ENCODE results near the gene PER1. TPM values are rescaled to one million over a fixed set of nuclear protein-coding genes. Genes with fewer than 3 reads are reported as not detected.
A peak's percentile ranks its signal among the peaks of the same experiment; 100 is the strongest.

Gene PER1
- total RNA-seq, 1 donor from 2014 or later = 123 TPM

DNA sequence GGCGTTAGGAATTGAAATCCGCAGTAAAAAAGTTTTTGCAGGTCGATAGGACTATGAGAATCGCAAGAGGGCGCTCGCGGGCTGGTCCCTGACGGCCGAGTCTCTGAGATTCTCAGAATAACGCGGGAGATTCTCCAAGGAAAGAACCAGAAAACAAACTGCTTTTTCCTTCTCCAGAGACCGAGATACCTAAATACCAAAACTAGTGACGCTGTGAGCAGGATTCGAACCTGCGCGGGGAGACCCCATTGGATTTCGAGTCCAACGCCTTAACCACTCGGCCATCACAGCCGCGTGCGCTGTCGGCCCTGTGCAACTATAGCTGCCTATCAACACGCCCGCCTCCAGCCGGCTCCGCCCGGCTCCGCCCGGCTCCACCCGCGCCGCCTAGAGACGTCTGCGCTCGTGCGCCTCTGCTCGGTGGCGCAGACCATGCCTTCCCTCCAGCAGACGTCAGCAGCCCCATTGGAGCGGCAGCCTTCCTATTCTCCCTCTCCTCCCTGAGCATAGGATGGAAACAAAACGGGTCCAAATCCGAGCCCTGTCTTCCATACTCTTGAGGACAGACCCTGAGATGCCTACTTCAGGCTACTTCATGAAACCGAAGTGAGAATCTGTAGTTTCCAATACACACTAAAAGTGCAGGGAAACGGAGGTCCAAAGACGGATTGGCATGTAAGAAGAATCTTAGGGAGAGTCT, 13.4 kb downstream of the PER1 start:
- DNase-seq (ENCODE audit: low spot score) = peak; percentile 97

DNA sequence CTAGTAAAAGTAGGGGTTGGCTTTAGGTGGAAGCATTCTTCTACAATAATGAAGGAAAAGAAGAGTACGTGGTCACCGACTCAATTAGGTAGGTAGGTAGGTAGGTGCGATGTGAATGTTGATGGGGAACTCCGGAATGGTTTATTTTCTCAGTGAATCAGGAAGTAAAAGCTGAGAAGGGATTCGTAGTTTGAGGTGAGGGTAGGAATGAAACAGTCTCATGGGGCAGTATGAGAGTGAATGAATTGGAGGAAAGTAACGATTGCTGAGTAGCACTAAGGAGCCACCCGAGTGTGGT, 13.9 kb downstream of the PER1 start:
- no peak for DNase-seq (ENCODE audit: low spot score)

DNA sequence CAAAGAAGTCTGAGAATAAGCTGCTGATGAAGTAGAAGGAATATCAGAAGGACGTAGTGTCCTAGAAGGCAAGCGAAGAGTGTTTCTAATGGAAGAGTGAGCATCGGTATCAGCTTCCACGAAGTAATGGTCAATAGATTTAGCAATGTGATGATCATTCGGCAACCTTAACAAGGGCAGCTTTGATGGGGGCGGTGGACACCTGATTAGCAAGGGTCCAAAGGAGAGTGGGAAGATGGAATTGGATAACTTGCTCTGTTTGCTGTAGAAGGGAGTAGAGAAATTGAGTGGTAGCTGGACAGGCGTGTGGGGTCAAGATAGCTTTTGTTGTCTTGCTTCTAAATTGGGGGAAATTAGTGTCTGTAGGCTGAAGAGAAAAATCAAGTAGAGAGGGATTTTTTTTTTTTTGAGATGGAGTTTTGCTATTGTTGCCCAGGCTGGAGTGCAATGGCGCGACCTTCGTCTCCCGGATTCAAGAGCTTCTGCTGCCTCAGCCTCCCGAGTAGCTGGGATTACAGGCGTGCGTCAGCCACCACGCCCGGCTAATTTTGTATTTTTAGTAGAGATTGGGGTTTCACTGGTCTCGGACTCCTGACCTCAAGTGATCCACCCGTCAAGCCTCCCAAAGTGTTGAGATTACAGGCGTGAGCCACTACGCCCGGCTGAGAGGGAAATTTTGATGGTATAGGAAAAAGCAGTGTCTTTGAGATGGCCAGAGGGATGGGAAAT, 14.4 kb downstream of the PER1 start:
- no peak for DNase-seq (ENCODE audit: low spot score)

DNA sequence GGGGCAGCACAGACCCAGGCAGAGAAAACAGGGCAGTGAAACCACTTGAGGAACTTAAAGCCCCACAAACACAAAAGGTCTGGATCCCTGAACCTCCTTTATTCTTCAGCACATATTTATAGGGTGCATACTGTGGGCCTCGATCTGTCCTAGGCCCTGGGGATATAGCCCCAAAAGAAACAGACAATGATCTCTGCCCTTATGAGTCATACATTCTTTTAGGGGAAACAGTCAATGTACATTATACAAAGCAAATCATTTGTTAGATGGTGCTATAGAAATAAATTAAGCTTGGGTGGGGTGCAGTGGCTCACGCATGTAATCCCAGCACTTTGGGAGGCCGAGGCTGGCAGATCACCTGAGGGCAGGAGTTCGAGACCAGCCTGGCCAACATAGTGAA, 18.3 kb downstream of the PER1 start:
- DNase-seq (ENCODE audit: low spot score) = no peak

DNA sequence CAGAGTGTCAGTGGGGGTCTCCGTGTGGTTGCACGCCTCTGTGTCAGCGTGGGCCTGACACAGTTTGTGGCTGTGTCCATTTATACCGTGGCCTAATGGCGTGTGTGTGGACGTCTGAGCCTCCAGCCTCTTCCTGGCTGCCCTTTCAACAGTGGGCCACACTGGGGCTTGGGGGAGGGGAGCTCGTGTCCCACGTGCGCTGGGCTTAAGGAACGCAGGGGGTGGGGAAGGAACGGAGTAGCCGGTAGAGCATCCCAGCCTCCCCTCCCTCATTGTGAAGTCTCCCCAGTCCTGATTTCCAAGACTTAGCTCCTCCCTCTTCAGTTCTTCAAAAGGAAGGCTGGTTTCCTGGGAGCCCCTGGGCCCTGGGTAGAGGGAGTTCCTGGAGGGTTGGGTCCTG, 18.8 kb downstream of the PER1 start:
- no peak for DNase-seq (ENCODE audit: low spot score)

DNA sequence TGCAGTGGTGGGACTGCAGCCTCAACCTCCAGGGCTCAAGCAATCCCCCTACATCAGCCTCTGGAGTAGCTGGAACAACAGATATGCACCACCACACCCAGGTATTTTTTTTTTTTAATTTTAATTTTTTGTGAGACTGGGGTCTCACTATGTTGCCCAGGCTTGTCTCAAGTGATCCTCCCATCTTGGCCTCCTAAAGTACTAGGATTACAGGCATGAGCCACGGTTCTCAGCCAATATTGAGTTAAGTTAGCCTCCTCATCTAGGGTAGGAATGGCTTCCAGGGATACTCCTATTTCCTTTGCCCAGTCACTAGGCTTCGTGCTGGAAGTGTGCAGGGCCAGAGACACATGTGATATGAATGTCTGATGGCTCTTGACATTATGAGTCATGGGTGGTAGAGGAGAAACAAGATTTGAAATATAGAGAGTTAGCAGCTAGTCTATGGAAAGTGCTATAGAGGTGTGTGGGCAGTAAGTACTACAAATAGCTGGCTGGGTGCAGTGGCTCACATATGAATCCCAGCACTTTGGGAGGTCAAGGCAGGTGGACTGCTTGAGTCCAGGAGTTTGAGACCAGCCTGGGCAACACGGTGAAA, 20.3 kb downstream of the PER1 start:
- DNase-seq (ENCODE audit: low spot score) = no peak

DNA sequence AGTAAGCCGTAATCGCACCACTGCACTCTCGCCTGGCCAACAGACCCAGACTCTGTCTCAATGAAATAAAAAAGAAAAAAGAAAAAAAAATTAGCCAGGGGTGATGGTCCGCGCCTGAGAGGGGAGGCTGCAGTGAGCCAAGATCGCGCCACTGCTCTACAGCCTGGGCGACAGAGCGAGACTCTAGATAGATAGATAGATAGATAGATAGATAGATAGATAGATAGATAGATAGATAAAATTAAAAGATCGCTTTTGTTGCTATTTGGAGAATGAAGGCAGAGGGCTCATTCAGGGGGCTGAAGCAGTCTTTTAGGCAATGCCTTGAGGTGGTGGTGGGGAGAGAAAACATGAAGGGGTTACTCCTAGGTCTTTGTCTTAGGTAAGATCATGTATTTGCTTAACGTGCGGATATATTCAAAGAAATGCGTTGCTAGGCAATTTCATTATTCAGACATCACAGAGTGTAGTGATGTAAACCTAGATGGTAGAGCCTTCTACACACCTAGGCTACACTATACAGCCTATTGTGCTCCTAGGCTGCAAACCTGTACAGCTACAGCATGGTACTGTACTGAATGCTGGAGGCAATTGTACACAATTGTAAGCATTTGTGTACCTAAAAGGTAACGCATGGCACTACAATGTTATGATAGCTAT, 23.9 kb downstream of the PER1 start:
- no peak for DNase-seq (ENCODE audit: low spot score)

DNA sequence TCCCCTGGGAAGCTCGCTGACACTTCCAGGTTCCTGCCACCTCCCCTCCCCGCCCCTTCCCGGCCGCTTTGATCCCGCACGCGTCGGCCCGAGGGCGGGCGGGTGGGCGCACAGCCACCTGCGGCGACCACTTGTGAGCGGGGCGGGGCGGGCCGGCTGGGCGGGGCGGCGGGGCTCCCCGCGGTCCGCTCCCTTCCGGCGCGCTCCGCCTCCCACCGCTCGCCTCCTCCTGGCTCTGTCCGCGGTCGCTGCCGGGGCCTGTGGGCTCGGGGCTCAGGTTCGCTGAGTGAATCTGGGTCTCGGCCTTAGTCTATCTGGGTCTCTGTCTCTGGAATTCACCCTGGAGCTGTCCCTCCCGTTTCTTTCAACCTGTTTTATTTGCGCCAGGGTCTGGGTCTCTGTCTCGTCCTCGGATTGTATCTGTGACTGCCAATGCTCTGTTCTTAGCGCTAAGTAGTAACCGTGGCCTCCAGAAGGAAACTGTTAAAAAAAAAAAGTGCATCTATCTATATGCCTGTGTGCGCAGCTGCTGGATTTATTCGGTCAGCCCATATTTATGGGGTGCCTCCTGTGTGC, 25.6 kb downstream of the PER1 start:
- no peak for DNase-seq (ENCODE audit: low spot score)

DNA sequence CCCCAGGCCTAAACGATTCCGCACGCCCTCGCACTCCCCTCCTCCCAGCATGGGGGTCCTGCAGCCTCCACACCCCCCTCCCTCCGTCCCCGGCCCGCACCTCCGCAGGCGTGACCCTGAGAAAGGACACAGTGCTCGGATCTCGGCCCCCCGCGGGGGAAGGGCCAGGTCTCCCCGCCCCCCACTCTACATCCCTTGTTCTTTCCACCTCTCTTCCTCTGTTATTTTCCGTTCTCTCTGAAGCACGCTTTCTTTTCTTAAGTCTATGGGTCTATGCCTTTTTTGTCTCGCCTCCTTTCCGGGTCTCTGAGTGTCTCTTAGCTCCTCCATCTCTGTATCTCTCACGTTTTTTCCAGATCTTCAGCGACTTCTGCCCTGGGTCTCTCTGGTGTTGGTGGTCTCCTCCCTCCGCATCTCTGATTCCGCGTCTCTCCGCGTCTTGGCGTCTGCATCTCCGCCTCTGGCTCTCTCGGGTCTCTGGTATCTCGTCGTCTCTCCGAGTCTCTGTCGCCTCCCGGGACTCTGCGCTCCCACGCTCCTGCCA, 26.2 kb downstream of the PER1 start:
- no peak for DNase-seq (ENCODE audit: low spot score)

DNA sequence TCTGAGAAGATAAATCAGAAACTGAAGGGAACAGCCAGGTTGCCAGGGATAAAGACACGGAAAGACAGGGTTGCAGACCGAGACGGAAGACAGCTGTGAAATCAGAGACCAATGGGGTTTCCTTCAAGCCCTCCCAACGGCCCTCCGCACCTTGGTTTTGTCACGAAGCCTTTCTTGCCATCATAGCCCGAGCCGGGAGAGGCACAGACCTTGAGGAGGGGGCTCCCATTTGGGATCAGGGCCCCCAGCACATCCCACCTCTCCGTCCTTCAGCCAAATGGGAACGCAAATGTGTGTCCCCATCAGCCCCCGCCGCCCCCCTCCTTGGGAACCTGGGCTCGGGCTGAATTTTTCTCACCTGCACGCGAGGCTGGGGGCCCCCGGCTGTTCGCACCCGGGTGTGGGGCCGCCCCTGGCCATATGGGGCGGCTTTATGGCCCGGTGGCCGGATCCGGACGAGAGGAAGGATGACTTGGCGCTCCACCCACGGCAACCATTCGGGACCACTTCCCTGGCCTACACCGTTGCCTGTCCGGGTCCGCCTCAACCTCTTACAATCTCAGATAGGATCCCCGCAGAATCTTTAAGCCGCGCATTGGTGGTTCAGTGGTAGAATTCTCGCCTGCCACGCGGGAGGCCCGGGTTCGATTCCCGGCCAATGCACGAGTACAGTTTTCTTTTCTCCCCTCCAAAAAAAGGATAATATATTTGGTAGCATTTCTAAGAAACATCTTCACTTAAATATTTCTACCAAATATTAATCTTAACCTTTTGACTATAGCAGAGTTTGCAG, 26.9 kb downstream of the PER1 start:
- DNase-seq (ENCODE audit: low spot score) = peak; percentile 89

DNA sequence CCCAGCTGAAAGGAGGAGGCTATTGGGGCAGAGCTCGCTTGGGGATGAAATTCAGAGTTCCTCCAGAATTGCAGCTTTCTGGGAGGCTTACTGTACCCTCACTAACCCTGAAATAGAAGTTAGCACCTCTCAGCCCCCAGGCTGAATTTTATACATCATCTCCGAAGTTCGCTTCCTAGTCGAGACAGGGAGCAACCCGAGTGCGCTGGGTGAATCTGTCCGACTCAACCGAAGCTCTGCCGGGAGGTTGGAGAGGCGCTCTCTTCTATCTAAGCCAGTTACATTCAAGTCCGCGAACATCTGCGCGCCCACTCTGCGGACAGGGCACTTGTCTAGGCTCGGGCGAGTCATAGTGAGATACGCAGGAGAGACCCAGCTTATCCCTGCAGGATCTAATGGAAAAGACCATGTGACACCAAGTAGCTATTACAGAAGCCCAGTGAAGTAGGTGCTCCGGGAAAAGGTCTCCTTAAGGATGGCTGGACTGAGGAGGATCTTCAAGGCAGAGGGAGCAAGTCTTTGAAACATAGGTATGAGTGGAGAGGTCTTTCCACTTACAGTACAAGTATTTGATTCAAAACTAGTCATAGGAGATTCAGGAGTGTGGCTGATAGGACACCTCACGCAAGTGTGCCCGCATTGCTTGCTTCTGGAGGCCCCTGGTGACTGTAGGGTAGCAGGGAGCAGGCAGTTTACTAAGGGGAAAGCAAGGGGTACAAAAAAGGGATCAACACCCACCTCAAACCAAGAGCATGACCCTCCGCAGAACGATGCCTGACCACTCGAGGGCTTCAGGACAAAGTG, 27.7 kb downstream of the PER1 start:
- no peak for DNase-seq (ENCODE audit: low spot score)

DNA sequence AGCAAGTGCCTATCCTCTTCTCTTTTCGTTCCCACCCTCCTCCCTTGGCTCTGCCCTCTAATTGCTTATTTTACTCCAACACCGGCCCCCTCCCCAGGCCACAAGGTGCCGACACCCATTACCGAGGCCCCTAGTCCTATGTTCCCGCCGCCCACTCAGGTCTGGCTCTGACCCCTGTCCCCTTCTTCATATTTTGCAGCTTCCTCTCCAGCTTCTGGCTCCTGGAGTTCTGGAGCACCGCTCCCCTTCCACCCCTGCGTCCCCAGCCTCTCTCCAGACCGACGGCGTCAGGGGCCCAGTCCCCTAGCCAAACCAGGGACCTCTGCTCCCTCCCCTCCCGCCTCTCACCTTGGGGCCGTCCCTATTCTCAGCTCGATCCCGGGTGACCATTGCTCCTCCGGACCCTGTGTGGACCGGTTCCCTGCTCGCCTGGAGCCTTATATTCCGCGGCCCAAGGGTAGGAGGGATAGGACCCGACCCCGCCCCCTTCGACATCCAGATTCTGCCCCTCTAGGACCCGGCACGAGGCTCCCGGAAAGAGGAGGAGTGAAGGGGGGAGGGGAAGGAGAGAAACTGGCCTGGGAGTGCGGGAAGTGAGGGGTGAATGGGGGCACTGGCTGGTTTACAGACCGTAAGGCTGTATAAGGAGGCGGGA, 28.4 kb downstream of the PER1 start, which contains the start of gene HES7:
HES7 (minus strand) TSS at position 412 of the 655 bp plus-strand sequence; CDS start at position 390, 22 bp downstream.
- DNase-seq (ENCODE audit: low spot score) = no peak

DNA sequence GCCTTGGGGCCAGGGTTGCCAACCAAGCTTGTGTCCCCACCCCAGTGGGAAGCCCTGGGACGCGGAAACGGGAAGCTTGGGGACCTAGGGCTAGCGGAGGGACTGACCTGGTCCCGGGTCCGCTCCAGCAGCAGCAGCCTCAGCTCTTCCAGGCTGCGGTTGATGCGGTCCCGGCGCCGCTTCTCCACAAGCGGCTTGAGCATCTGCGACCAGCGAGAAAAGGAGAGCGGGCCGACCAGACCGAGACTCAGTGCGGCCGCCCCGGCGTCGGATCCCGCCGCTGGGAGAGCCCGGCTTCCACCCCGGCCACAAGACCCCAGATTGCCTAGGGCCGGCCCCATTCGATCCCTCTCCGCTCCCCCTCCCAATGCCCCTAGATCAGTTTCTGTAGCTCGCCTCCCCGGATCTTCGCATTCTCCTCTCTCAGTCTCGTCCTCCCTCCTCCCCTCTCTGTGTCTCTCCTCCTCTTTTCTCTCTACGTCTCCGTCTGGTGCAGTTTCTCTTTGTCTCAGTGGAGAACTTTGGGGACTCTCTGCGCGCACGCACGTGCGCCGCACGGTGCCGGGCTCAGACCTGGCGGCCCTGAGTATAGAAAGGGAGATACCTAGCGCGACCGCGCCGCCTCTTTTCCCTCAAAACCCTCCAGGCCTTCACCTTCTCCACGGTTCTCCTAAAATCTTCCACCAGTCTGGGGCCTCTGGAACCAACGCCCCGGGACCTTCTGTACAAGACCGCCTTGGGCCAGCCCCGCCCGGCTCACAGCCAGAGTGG, 29.1 kb downstream of the PER1 start:
- no peak for DNase-seq (ENCODE audit: low spot score)

DNA sequence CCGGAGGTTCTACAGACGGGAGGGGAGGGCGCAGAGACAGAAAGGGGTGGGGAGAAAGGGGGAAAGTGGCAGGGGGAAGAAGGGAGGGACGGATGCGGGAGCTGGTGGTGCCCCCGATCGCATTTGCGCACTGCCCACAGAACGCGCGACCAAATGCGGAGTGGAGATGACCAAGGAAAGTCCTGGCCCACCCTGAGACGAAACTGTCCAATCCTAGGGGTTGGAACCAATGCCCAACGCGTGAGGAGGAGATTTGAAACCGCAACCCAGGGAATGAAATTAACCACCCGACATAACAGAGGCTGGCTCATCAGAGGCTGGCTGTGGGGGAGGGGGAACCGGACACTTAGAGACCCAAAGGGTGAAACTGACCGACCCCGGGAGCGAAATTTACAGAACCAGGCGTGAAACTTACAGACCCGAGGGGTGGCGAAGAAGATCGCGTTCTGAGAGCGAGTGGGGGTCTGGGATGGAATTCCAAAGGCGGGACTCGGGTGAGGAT, 29.7 kb downstream of the PER1 start:
- DNase-seq (ENCODE audit: low spot score) = no peak

DNA sequence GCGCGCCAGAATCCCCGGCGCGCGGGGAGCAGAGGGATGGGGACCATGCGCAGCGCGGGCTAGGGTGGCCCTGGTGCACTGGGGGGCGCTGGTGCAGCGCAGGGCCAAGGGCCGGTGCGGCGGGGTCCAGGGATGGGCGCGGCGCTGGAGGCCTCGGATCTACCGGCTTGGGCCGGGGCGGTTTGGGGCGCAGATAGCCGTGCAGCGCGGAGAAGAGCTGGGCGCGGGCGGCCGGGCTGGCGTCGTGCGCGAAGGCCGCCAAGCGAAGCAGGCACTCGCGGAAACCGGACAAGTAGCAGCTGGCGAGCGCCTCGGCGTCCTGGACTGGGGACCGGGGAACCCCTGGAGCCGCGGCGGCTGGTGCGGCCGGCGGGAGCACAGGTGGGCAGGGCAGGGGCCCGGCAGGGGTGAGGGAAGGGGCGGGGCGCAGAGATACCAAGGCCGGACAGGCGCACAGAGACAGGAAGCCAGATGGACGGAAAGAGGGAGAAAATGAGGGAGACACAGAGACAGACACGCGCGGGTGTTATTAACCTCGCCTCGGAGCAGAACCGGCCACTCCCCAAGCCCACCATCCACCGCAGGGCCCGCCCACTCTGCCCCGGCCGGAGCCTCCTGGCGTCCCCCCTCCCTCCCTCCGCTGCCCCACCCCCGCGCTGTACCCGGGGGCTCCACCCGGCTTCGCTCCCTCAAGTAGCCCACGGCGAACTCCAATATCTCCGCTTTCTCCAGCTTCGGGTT, 30.4 kb downstream of the PER1 start:
- no peak for DNase-seq (ENCODE audit: low spot score)

DNA sequence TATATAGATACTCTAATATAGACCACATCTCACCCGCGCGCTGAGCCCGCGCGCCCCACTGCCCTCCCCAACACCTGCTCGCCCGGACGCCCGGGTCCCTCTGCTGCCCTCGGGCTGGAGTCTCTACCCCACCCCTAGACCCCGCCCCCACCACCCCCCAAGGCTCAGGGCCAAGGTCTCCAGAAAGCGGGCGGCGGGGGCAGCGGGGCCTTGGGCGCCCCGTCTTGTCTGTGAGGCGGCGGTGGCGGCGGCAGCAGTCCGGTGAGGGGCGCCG, 30.9 kb downstream of the PER1 start:
- no peak for DNase-seq (ENCODE audit: low spot score)

DNA sequence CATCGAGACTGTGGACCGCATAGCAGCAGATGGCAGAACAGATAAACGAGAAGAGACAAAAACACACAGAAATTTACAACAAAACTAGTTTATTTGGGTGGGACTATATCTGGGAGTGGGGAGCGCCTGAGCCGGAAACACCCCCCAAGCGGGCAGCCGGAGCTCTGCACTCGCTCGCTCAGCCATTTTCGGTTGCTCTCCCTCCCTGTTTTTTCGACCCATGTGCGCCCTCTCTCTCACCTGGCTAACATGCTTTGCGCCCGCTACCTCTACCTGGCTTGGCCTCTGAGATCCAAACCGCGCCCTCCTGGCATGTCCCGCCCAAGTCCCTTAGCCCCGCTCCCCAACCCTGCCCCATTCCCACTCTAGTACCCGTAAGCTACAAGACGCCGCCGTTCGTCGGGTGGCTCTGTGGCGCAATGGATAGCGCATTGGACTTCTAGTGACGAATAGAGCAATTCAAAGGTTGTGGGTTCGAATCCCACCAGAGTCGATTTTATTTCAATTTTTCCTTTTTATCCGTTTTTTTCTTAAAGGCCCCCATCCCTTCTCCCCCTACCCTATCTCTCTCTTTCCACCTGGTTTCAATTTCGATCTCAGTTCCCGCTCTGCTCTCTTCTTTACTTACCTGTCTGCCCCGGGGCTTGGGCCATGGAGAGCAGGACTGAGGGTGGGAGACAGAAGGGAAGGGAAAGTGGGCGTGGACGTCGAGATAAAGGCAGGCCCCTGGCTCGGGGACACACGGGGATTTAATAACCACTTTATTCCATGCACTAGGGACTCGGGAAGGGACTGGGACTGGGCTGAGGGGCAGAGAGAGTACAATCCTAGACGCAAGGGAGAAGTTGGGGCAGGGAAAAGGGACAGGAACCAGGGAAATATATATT, 31.4 kb downstream of the PER1 start:
- no peak for DNase-seq (ENCODE audit: low spot score)

Measured in mucosa of gallbladder (tissue), 1 donor.